Islet of Langerhans (tissue), 1 donor: ENCODE data around the gene ADGRG7.

Experiments
- FAIRE-seq: peaks from one replicate; lab custom pipeline; 2011; peaks lifted over from hg19 to GRCh38; lab: Jason Lieb, UNC

ADGRG7 gene

GRCh38 chr3:100602506-100603444 is 6.6 kb upstream of the ADGRG7 start:
- no peak for FAIRE-seq

- no peak for FAIRE-seq
Observed at GRCh38 chr3:100603469-100603868, 5.9 kb upstream of the ADGRG7 start.

- no peak for FAIRE-seq
Observed at GRCh38 chr3:100605358-100605757, 4.0 kb upstream of the ADGRG7 start.

GRCh38 chr3:100606894-100607512 is 2.4 kb upstream of the ADGRG7 start:
- FAIRE-seq, result no peak

- no peak for FAIRE-seq
Observed at GRCh38 chr3:100609963-100610362, 562 bp downstream of the ADGRG7 start.

GRCh38 chr3:100611221-100611620 is 1.8 kb downstream of the ADGRG7 start:
- FAIRE-seq, result no peak

- no peak for FAIRE-seq
Observed at GRCh38 chr3:100613721-100614390, 4.5 kb downstream of the ADGRG7 start.

- FAIRE-seq, result no peak
Observed at GRCh38 chr3:100614941-100615340, 5.5 kb downstream of the ADGRG7 start.

- FAIRE-seq, result no peak
Observed at GRCh38 chr3:100615684-100616083, 6.3 kb downstream of the ADGRG7 start.

- no peak for FAIRE-seq
Observed at GRCh38 chr3:100621251-100621650, 11.8 kb downstream of the ADGRG7 start.

- no peak for FAIRE-seq
Observed at GRCh38 chr3:100627491-100627890, 18.1 kb downstream of the ADGRG7 start.

- no peak for FAIRE-seq
Observed at GRCh38 chr3:100629421-100630127, 20.2 kb downstream of the ADGRG7 start.

GRCh38 chr3:100630664-100631063 is 21.3 kb downstream of the ADGRG7 start:
- no peak for FAIRE-seq

- FAIRE-seq, result no peak
Observed at GRCh38 chr3:100631236-100631635, 21.8 kb downstream of the ADGRG7 start.

GRCh38 chr3:100634493-100635272 is 25.3 kb downstream of the ADGRG7 start:
- FAIRE-seq, result no peak

- no peak for FAIRE-seq
Observed at GRCh38 chr3:100635273-100635701, 25.9 kb downstream of the ADGRG7 start.

GRCh38 chr3:100637197-100637631 is 27.8 kb downstream of the ADGRG7 start:
- FAIRE-seq, result no peak

- FAIRE-seq, result no peak
Observed at GRCh38 chr3:100640633-100641032, 31.2 kb downstream of the ADGRG7 start.

GRCh38 chr3:100641471-100642032 is 32.2 kb downstream of the ADGRG7 start:
- FAIRE-seq, result no peak

GRCh38 chr3:100645913-100646312 is 36.5 kb downstream of the ADGRG7 start:
- no peak for FAIRE-seq

GRCh38 chr3:100647171-100647570 is 37.8 kb downstream of the ADGRG7 start:
- no peak for FAIRE-seq
